H1 (cell line): ENCODE measurements around the gene OR10H1. TPM values are rescaled to one million over a fixed set of nuclear protein-coding genes. Genes with fewer than 3 reads are reported as not detected.

ENCODE experiments used
- BRCA1 ChIP-seq: IDR thresholded peaks from 2 replicates; pipeline ENCODE4 v1.6.1; 2012; ENCODE audit warnings: low read depth, low read length, improper control_type of control experiment
- CBX5 ChIP-seq: fragments of 300-800, 300-1000 bp; sonication (generic); IDR thresholded peaks from 2 replicates; pipeline ENCODE4 v1.7.1; 2016; ENCODE audit warnings: antibody characterized with exemption, low read length, low read depth
- CBX8 ChIP-seq: fragments of 300-800, 300-1000 bp; sonication (generic); IDR thresholded peaks from 2 replicates; pipeline ENCODE4 v1.7.1; 2016; ENCODE audit warnings: low read depth, low read length, borderline replicate concordance
- CHD1 ChIP-seq: IDR thresholded peaks from 2 replicates; pipeline ENCODE4 v1.6.1; 2012; ENCODE audit warnings: low read depth, low read length, improper control_type of control experiment
- CREB1 ChIP-seq: IDR thresholded peaks from 2 replicates; pipeline ENCODE4 v1.6.1; 2012; ENCODE audit warnings: inconsistent platforms
- FOSL1 ChIP-seq: IDR thresholded peaks from 2 replicates; pipeline ENCODE4 v1.6.1; 2011; ENCODE audit warnings: mild to moderate bottlenecking, low read depth, low read length, moderate library complexity; ENCODE audit not compliant: insufficient read depth
- HDAC2 ChIP-seq, 2 experiments: fragments of 300-600 bp in 1 of 2; sonication (generic) in 1 of 2; IDR thresholded peaks; 2 replicates each; pipeline ENCODE4 v1.6.1; 2011 to 2012; ENCODE audit warnings: low read depth in 2 of 2, low read length in 2 of 2, mild to moderate bottlenecking in 2 of 2, moderate library complexity in 2 of 2, borderline replicate concordance in 1 of 2, inconsistent platforms in 1 of 2
- MAFK ChIP-seq: IDR thresholded peaks from 2 replicates; pipeline ENCODE4 v1.6.1; 2012; ENCODE audit warnings: low read depth, mild to moderate bottlenecking, improper control_type of control experiment, low read length
- PHF8 ChIP-seq: fragments of 200-600 bp; sonication (generic); conservative IDR thresholded peaks from 2 replicates; pipeline ENCODE4 v1.7.1; 2012; ENCODE audit warnings: low read depth, mild to moderate bottlenecking, inconsistent platforms, low read length, moderate library complexity
- POLR2A ChIP-seq, 2 experiments: IDR thresholded peaks; 1 replicate in 1 of 2; 2 replicates in 1 of 2; pipeline ENCODE4 v1.6.1; 2011; ENCODE audit warnings: low read depth in 2 of 2, low read length in 2 of 2, mild to moderate bottlenecking in 2 of 2; ENCODE audit errors: control extremely low read depth in 1 of 2
- RNF2 ChIP-seq: fragments of 200-900, 300-1000 bp; sonication (generic); IDR thresholded peaks from 2 replicates; pipeline ENCODE4 v1.7.1; 2016; ENCODE audit warnings: borderline replicate concordance, low read depth, mild to moderate bottlenecking, antibody characterized with exemption, low read length; ENCODE audit not compliant: poor library complexity, severe bottlenecking; ENCODE audit errors: missing control alignments
- SAP30 ChIP-seq: fragments of 300-600 bp; sonication (generic); IDR thresholded peaks from 2 replicates; pipeline ENCODE4 v1.7.1; 2012; ENCODE audit warnings: low read length, moderate library complexity, mild to moderate bottlenecking, inconsistent platforms; ENCODE audit not compliant: insufficient read depth, insufficient replicate concordance
- polyA plus RNA-seq, 7 experiments: library from polyadenylated mRNA; depleted of rRNA in 3 of 7; stranded (reverse) in 5 of 7; unstranded in 2 of 7; fragments of >200 nt in 5 of 7; fragments of 200-250 nt in 2 of 7; gene quantifications; 1 replicate in 5 of 7; 2 replicates in 1 of 7; 4 replicates in 1 of 7; pipeline versions ENCODE4 v1.2.1 to v1.2.3, GENCODE V29; 2011 to 2013; ENCODE audit warnings: missing spikeins in 2 of 7, mixed read lengths in 2 of 7
- total RNA-seq: library from RNA; stranded (reverse); fragmentation: NEBNext Ultra II Directional; extraction: Animal tissue kit (Norgen Biotek cat#: 25700); gene quantifications from 2 replicates; pipeline ENCODE4 v1.2.1, GENCODE V29; 2021
- TF ChIP-seq, protein P1 (sequence below): IDR thresholded peaks from 2 replicates; pipeline ENCODE4 v1.6.1; 2012; ENCODE audit warnings: inconsistent platforms
- TF ChIP-seq, protein P2 (sequence below): IDR thresholded peaks from 2 replicates; pipeline ENCODE4 v1.6.1; 2012; ENCODE audit warnings: inconsistent platforms

The OR10H1 gene
- total and polyA plus RNA-seq, 2 of the 8 experiments (the other 6 are each of a cell fraction or from before 2014, with no cell fraction given), result not detected

GRCh38 chr19:15790096-15790495 lies 25.4 kb downstream of the OR10H1 start (continued):
- TF ChIP-seq, protein P1, sequence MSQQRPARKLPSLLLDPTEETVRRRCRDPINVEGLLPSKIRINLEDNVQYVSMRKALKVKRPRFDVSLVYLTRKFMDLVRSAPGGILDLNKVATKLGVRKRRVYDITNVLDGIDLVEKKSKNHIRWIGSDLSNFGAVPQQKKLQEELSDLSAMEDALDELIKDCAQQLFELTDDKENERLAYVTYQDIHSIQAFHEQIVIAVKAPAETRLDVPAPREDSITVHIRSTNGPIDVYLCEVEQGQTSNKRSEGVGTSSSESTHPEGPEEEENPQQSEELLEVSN, result no peak
- TF ChIP-seq, protein P2, sequence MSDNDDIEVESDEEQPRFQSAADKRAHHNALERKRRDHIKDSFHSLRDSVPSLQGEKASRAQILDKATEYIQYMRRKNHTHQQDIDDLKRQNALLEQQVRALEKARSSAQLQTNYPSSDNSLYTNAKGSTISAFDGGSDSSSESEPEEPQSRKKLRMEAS, result no peak
- no peak for TF ChIP-seq PHF8
- TF ChIP-seq FOSL1, result no peak
- TF ChIP-seq CHD1, result no peak
- no peak for TF ChIP-seq HDAC2 (IDR thresholded peaks at IDR 0.05; ENCODE audit: borderline replicate concordance in 1 of 2, low read depth in 2 of 2, low read length in 2 of 2)
- no peak for TF ChIP-seq RNF2
- no peak for TF ChIP-seq POLR2A (IDR thresholded peaks at IDR 0.05; ENCODE audit: control extremely low read depth in 1 of 2, low read depth in 2 of 2, low read length in 2 of 2)
- TF ChIP-seq CBX5, result no peak
- no peak for TF ChIP-seq BRCA1
- no peak for TF ChIP-seq CBX8
- no peak for TF ChIP-seq MAFK
- TF ChIP-seq CREB1, result no peak
- TF ChIP-seq SAP30, result no peak
